D721Med (cell line): Measurements from ENCODE around the gene DIAPH2.
A peak's percentile ranks its signal among the peaks of the same experiment; 100 is the strongest.

Experiments used
- DNase-seq: peaks from one replicate; pipeline ENCODE4 v3.0.0; 2011; ENCODE audit warnings: low spot score; ENCODE audit not compliant: insufficient read length
- FAIRE-seq: peaks from 2 replicates; lab custom pipeline; 2011; peaks lifted over from hg19 to GRCh38; lab: Jason Lieb, UNC
- CTCF ChIP-seq: IDR thresholded peaks from 2 replicates; pipeline ENCODE4 v1.5.1; 2012; ENCODE audit warnings: mild to moderate bottlenecking, control low read depth; ENCODE audit not compliant: insufficient read depth; ENCODE audit errors: missing control alignments

The DIAPH2 gene

DNA sequence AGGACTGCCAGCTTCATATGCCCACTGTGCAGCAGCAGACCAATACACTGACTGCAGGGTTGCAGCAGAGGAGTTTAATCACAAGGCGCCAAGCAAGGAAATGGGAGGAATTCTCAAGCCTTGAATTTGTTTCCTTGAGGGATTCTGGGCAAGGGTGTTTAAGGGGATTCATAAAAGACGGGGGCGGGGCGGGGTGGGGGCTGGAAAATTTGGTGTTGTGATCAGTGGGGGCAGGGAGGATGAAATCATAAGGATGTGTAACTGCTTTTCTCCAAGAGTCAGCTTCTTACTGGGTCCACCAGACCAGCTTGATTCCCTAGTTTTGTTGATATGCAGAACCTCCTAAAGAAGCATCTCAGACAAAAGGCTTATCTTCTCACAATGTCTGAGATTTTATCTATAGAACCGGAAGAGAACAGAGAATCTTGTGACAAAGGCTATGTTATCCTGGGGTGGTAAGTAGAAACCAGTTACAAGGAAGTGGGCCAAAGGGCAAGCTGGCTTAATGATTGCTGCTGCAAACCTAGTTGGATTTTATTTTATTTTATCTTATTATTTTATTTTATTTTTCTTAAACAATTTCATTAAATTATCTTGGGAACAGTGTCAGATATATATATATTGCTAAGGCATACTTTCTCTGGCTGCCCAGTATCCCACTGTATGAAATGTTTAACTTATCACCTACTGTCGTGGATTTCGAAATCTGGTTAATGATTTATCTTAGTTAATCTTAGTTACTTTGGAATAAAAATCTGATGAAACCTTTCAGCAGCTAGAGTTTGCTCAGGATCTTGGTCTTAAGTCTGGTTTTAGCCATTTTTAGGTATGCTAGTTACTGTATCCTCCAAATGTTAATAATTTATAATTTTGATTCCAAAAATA, 475.5 kb downstream of the DIAPH2 start:
- FAIRE-seq (no peak), DNase-seq (no peak)
- TF ChIP-seq CTCF = no peak

DNA sequence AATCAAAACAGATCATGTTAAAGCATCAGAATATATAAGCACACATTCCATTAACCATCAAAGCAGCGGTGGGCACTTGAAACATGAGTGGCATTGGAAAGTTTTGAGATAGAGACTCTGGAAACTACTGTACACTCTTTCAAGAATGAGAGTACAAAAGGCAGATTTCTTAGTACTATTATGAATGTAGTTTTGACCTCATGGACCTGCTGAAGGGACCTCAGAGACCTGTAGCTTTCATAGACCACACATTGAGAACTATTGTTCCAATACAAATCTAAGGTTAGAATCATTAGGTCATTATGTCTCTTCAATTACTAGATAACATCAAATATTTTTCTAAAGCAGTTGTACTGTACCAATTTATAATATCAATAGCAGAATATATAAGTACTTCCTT, 482.7 kb downstream of the DIAPH2 start:
- TF ChIP-seq CTCF = no peak
- DNase-seq = no peak
- FAIRE-seq = no peak

DNA sequence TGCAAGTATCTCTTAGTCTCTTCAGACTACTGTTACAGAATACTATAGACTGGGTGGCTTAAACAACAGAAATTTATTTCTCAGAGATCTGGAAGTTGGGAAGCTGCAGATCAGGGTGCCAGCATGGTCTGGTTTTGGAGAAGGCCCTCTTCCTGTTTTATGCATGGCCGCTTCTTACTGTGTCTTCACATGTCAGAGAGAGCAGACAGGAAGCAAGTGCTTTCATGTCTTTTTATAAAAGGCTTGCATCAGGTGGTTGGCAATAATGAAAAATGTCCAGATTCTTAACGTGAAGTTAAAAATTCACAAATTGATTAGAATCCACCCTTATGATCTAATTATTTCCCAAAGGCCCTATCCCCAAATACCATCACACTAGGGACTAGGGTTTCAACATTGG, 484.0 kb downstream of the DIAPH2 start:
- DNase-seq (no peak), FAIRE-seq (no peak)
- no peak for TF ChIP-seq CTCF

DNA sequence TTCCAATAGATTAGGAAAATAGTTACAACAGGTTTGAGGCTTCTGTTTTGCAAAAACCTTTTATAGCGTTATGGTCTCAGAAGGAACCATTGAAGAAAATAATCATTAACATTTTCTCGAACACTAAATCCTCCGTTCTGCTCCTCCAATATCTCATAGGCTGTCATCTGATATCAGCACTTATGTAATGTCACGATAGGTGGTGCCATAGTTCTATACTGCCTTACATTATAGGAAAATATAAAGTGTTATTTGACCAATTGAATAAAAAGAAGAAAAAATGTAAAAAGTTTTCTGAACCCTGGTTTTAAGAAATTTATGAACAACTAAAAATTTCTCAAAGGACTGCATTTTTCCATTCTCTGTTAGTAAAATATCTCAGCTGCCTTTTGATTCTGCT, 490.5 kb downstream of the DIAPH2 start:
- FAIRE-seq (peak; percentile 68), DNase-seq (no peak)
- no peak for TF ChIP-seq CTCF

DNA sequence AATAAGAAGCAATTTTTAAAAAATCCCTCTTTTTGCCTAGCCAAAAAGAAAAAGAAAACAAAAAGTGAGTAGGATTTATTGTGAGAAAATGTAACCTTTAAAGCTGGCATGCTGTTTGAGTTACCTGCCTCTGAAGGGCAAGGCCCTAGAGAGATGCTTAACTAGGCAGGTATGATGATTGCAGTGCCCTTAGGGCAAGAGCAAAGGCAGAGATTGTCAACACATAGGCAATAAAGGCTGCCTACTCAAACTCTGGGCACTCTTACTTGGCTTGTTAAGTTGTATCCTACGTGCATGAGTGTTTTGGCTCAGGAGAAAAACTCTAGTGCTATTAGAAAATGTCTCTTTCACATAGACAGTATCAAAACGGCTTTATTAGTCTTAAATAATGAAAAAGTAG, 505.0 kb downstream of the DIAPH2 start:
- DNase-seq = no peak
- FAIRE-seq = no peak

DNA sequence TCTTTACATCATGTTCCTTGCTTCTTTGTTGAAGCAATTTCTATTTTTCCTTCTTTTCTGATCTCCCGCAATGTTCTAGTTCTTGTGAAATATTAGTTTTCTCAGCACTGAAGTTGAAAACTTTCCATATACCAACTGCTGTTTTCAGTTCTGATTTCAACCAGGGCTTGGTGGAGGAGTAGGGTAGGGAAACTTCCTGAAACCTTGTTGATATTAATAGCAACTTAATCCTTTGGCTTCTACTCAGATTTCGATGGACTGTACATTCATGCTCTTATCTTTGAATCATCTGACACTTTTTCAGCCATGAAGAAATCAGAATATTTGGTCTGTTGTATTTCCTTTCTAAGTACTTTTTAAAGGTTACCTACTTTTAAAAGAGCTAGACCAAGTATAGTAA, 514.9 kb downstream of the DIAPH2 start:
- DNase-seq (no peak), FAIRE-seq (no peak)
- no peak for TF ChIP-seq CTCF

More for the DNA sequence above, 505.0 kb downstream of the DIAPH2 start:
- TF ChIP-seq CTCF = no peak

- no peak for TF ChIP-seq CTCF
- DNase-seq (no peak), FAIRE-seq (no peak)
These were observed 515.8 kb downstream of the DIAPH2 start for GRCh38 chrX:97200454-97200853.
